Measurements from ENCODE around the gene COQ10B. TPM values are rescaled to one million over a fixed set of nuclear protein-coding genes. Genes with fewer than 3 reads are reported as not detected.

Gene COQ10B
- total and polyA plus RNA-seq, 9 donors = 12.8 to 23.1 (median 18.4) TPM

DNA sequence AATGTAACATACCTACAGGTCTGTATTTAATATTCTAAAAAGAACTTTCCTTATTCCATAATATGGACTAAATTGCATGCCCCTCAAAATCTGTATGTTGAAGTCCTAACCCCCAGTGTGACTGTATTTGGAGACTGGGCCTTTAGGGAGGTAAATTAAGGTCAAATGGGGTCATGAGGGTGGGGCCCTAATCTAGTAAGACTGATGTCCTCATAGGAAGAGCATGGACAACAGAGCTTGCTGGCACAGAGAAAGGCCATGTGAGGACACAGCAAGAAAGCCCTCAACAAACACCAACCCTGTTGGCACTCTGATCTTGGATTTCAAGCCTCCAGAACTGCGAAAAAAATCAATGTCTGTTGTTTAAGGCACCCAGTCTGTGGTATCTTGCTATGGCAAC is 37.1 kb upstream of the COQ10B start:
- H3K27ac ChIP-seq = no peak overlapping the region
- intact Hi-C loops (cut with DNase I) = no loop called here
- 92 to 100% (median 98%) methylated on average over 1 of the region's 1 CpG for WGBS, 3 donors
- TF ChIP-seq POLR2A (IDR thresholded peaks at IDR 0.05) (no peak), CTCF (IDR thresholded peaks at IDR 0.05) (no peak), EP300 (IDR thresholded peaks at IDR 0.05) (no peak)
- H3K27me3 ChIP-seq = no peaks in the 10 kb centered on the region
- no peaks in the 10 kb centered on the region for H3K4me1 ChIP-seq (ENCODE audit: insufficient read depth)
- no peaks in the 10 kb centered on the region for H3K9me3 ChIP-seq
- no peaks in the 10 kb centered on the region for H3K36me3 ChIP-seq
- H3K4me3 ChIP-seq = no peak overlapping the region
- no peak for DNase-seq

DNA sequence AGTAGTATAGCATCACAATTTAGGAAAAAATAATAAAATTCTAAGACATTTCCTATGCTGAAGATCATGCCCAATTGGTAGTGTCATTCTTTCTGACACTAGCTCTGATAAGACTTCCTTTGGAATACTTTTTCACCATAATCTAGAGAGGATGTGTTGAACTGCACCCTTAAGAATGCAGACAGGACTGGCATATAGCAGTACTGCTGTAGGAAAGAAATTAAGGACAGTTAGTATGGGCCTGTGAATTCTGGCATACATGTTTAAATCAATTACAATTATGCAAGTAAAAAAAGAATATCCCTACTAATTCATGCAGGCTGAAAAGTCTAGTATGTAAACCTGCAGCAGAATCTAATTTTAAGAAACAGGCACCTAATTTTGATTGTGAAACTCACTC is 33.9 kb upstream of the COQ10B start:
- no peak for TF ChIP-seq CTCF (IDR thresholded peaks at IDR 0.05)
- TF ChIP-seq POLR2A (IDR thresholded peaks at IDR 0.05) = no peak
- TF ChIP-seq EP300 (IDR thresholded peaks at IDR 0.05) = no peak
- H3K27me3 ChIP-seq = no peaks in the 10 kb centered on the region
- intact Hi-C loops (cut with DNase I) = no loop called here
- H3K36me3 ChIP-seq = no peaks in the 10 kb centered on the region
- H3K4me1 ChIP-seq (ENCODE audit: insufficient read depth) = no peaks in the 10 kb centered on the region
- H3K9me3 ChIP-seq = no peaks in the 10 kb centered on the region
- no peak for DNase-seq
- H3K27ac ChIP-seq = no peak overlapping the region
- no peak overlapping the region for H3K4me3 ChIP-seq

- H3K36me3 ChIP-seq = no peaks in the 10 kb centered on the region
- intact Hi-C loops (cut with DNase I) = no loop called here
Measured at GRCh38 chr2:197423307-197423706, 30.0 kb upstream of the COQ10B start.

GRCh38 chr2:197425550-197425949 is 27.8 kb upstream of the COQ10B start:
- no peak for DNase-seq
- intact Hi-C loops (cut with DNase I) = no loop called here
- Histone ChIP-seq H3K27ac (no peak overlapping the region), H3K4me3 (no peak overlapping the region), H3K36me3 (no peaks in the 10 kb centered on the region), H3K27me3 (no peaks in the 10 kb centered on the region), H3K9me3 (no peaks in the 10 kb centered on the region), H3K4me1 (ENCODE audit: insufficient read depth) (peaks cover 14% of the 10 kb centered on the region)
- no peak for TF ChIP-seq EP300 (IDR thresholded peaks at IDR 0.05)
- TF ChIP-seq POLR2A (IDR thresholded peaks at IDR 0.05) = no peak
- TF ChIP-seq CTCF (IDR thresholded peaks at IDR 0.05) = no peak
- 38 to 45% (median 40%) methylated on average over 7 of the region's 7 CpGs for WGBS, 3 donors

More at GRCh38 chr2:197423307-197423706, 30.0 kb upstream of the COQ10B start:
- Histone ChIP-seq H3K9me3 (no peaks in the 10 kb centered on the region), H3K4me1 (ENCODE audit: insufficient read depth) (peaks cover 9% of the 10 kb centered on the region), H3K27ac (no peak overlapping the region), H3K4me3 (no peak overlapping the region), H3K27me3 (no peaks in the 10 kb centered on the region)
- DNase-seq = no peak
- 88 to 94% (median 90%) methylated on average over 2 of the region's 2 CpGs for WGBS, 3 donors
- no peak for TF ChIP-seq EP300 (IDR thresholded peaks at IDR 0.05)
- no peak for TF ChIP-seq CTCF (IDR thresholded peaks at IDR 0.05)
- no peak for TF ChIP-seq POLR2A (IDR thresholded peaks at IDR 0.05)

Data from ovary (tissue), 9 donors.